ENCODE measurements around the gene ACVR2B.

ACVR2B gene

GRCh38 chr3:38479431-38480092 is 25.9 kb downstream of the ACVR2B start:
- peak; percentile 83 for DNase-seq (ENCODE audit: low spot score)
- peak; percentile 67 for TF ChIP-seq CTCF (IDR thresholded peaks at IDR 0.05; ENCODE audit: borderline replicate concordance, control extremely low read depth, extremely low read depth, insufficient read depth, missing control alignments)
- in situ Hi-C loops (cut with MboI; ENCODE audit: low sequenced_read_pairs, unreplicated experiment) = loop anchor here (25.0 kb wide), 1 partner anchor 342 kb away; the partner anchor contains the start of genes ACAA1 and MYD88

GRCh38 chr3:38480093-38480445 is 26.4 kb downstream of the ACVR2B start:
- no peak for DNase-seq (ENCODE audit: low spot score)
- TF ChIP-seq CTCF (IDR thresholded peaks at IDR 0.05; ENCODE audit: borderline replicate concordance, control extremely low read depth, extremely low read depth, insufficient read depth, missing control alignments) = no peak
- in situ Hi-C loops (cut with MboI; ENCODE audit: low sequenced_read_pairs, unreplicated experiment) = loop anchor here (25.0 kb wide), 1 partner anchor 343 kb away; the partner anchor contains the start of genes ACAA1 and MYD88

- DNase-seq (ENCODE audit: low spot score) = no peak
- TF ChIP-seq CTCF (IDR thresholded peaks at IDR 0.05; ENCODE audit: borderline replicate concordance, control extremely low read depth, extremely low read depth, insufficient read depth, missing control alignments) = no peak
- in situ Hi-C loops (cut with MboI; ENCODE audit: low sequenced_read_pairs, unreplicated experiment) = loop anchor here (25.0 kb wide), 1 partner anchor 344 kb away; the partner anchor contains the start of genes ACAA1 and MYD88
These were observed 27.2 kb downstream of the ACVR2B start for GRCh38 chr3:38480930-38481329.

GRCh38 chr3:38482951-38483350 is 29.3 kb downstream of the ACVR2B start:
- TF ChIP-seq CTCF (IDR thresholded peaks at IDR 0.05; ENCODE audit: borderline replicate concordance, control extremely low read depth, extremely low read depth, insufficient read depth, missing control alignments) = no peak
- no peak for DNase-seq (ENCODE audit: low spot score)
- in situ Hi-C loops (cut with MboI; ENCODE audit: low sequenced_read_pairs, unreplicated experiment) = loop anchor here (25.0 kb wide), 1 partner anchor 346 kb away; the partner anchor contains the start of genes ACAA1 and MYD88

GRCh38 chr3:38487323-38487722 is 33.6 kb downstream of the ACVR2B start:
- TF ChIP-seq CTCF (IDR thresholded peaks at IDR 0.05; ENCODE audit: borderline replicate concordance, control extremely low read depth, extremely low read depth, insufficient read depth, missing control alignments) = no peak
- in situ Hi-C loops (cut with MboI; ENCODE audit: low sequenced_read_pairs, unreplicated experiment) = loop anchor here (25.0 kb wide), 1 partner anchor 350 kb away; the partner anchor contains the start of genes ACAA1 and MYD88
- peak; percentile 62 for DNase-seq (ENCODE audit: low spot score)

- in situ Hi-C loops (cut with MboI; ENCODE audit: low sequenced_read_pairs, unreplicated experiment) = loop anchor here (25.0 kb wide), 1 partner anchor 352 kb away; the partner anchor contains the start of genes ACAA1 and MYD88
- TF ChIP-seq CTCF (IDR thresholded peaks at IDR 0.05; ENCODE audit: borderline replicate concordance, control extremely low read depth, extremely low read depth, insufficient read depth, missing control alignments) = no peak
- no peak for DNase-seq (ENCODE audit: low spot score)
These were observed 35.3 kb downstream of the ACVR2B start for GRCh38 chr3:38488949-38489348.
